Pulmonary artery endothelial cell (primary cell): ENCODE measurements around the gene LGALS4. TPM values are rescaled to one million over a fixed set of nuclear protein-coding genes. Genes with fewer than 3 reads are reported as not detected.
"Not testable (repeated sequence)": the region's sequence is repeated elsewhere in the genome, so short reads cannot be mapped to it uniquely, and the experiment has no call there.

Experiments used
- DNase-seq: peaks from one replicate; pipeline ENCODE4 v3.0.0-alpha.2; 2011; ENCODE audit warnings: low read depth, low spot score
- total RNA-seq: library from RNA; depleted of rRNA; stranded (reverse); fragments of >200 nt; gene quantifications from 2 replicates; pipeline ENCODE4 v1.2.3, GENCODE V29; 2014

The LGALS4 gene
- total RNA-seq, 1 donor from 2014 or later = not detected

GRCh38 chr19:38821230-38821825 lies 8.6 kb upstream of the LGALS4 start:
- not testable (repeated sequence) for DNase-seq

GRCh38 chr19:38819231-38819920 lies 6.6 kb upstream of the LGALS4 start:
- no peak for DNase-seq

- no peak for DNase-seq
Measured at GRCh38 chr19:38817081-38817480, 4.3 kb upstream of the LGALS4 start.

GRCh38 chr19:38816131-38816750 lies 3.5 kb upstream of the LGALS4 start:
- DNase-seq = no peak

GRCh38 chr19:38815059-38816001 lies 2.6 kb upstream of the LGALS4 start:
- DNase-seq = no peak

GRCh38 chr19:38813932-38814331 lies 1.2 kb upstream of the LGALS4 start:
- DNase-seq = not testable (repeated sequence)

DNA sequence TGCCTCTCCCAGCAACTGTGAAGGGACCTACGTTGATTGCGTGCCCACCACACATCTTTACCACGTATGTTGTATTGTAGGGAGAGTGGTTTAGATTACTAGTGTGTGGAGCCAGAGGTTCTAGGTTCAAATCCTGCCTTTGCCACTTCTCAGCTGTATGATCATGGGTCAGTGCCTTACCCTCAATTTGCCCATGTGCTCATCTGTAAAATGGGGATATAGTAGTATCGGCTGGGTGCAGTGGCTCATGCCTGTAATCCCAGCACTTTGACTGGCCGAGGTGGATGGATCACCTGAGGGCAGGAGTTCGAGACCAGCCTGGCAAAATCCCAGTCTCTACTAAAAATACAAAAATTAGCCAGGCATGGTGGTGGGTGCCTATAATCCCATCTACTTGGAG lies 578 bp upstream of the LGALS4 start:
- DNase-seq = no peak

DNA sequence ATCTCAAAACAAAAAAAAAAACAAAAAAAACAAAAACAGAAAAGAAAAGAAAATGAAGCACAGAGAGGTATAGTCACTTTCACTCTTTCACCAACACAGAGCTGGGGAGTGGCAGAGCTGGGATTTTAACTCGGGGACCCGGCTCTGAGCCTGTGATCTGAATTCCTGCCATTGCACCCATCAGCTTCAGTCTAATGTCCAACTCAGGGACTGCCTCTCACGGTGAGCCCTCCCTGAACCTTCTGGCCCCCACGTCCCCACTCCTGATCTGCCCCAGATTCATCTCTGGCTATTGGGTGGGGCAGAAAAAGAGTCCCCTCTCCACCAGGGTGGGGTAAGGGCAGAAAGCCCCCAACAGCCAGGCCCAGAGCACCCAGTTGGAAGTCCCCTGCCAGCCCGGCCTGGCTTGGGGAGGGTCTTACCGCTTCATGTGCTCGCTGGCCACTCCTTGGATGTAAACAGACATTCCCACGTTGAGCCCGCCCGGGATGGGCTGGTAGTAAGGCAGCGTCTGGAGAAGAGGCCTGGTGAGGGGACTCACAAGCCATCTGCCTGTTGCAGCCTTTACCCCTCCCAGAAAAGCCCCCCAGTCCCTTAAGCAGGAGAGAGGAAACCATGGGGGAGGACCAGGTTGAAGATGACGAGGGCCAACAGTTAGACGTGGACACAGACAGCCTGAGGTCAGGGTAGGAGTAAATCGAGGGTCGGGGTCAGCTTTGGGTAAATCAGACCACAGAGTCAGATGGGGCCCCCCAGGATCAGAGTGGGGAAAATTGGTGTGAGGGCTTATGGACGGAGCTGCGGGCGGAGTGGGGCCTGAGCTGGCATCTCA lies 520 bp downstream of the LGALS4 start:
- no peak for DNase-seq

GRCh38 chr19:38809592-38810252 lies 3.0 kb downstream of the LGALS4 start:
- DNase-seq = no peak

GRCh38 chr19:38808741-38809140 lies 4.0 kb downstream of the LGALS4 start:
- no peak for DNase-seq

GRCh38 chr19:38807374-38808098 lies 5.2 kb downstream of the LGALS4 start:
- DNase-seq = not testable (repeated sequence)

GRCh38 chr19:38806371-38806770 lies 6.4 kb downstream of the LGALS4 start:
- no peak for DNase-seq

- no peak for DNase-seq
Measured at GRCh38 chr19:38805180-38805579, 7.6 kb downstream of the LGALS4 start.

- DNase-seq = no peak
Measured at GRCh38 chr19:38803543-38803942, 9.2 kb downstream of the LGALS4 start.

GRCh38 chr19:38801359-38802095 lies 11.2 kb downstream of the LGALS4 start:
- DNase-seq = no peak

DNA sequence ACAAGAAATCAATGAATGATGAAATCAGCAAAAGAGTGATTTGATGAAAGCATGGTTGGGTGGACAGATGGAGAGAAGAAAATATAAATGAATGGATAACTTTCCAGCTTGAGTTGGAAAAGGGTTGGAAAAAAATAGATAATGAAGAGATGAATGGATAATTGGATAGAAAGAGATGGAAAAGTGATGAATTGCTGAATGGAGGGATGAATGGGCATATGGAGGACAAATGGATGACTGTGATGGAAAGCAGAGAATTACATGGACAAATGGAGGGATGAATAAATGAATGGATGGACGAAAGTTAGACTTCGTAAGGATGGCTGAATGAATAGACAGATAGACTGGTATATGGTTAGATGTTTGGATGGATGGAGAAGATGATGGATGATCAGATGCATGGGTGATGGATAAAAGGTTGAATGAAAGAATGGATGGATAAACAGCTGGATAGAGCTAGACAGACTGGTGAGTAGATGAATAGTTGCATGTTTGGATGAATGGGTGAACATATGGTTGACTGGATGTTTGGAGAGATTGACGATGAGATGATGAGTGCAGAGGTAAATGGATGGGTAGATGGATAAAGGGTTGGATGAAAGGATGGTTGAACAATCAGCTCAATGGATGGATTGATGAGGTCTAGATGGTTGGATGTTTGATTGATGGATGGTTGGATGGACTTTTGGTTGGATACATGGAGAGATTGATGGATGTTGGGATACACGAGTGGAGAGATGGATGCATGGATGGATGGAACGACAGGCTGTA lies 12.0 kb downstream of the LGALS4 start:
- DNase-seq = no peak

- DNase-seq = no peak
Measured at GRCh38 chr19:38799104-38799503, 13.6 kb downstream of the LGALS4 start.

DNA sequence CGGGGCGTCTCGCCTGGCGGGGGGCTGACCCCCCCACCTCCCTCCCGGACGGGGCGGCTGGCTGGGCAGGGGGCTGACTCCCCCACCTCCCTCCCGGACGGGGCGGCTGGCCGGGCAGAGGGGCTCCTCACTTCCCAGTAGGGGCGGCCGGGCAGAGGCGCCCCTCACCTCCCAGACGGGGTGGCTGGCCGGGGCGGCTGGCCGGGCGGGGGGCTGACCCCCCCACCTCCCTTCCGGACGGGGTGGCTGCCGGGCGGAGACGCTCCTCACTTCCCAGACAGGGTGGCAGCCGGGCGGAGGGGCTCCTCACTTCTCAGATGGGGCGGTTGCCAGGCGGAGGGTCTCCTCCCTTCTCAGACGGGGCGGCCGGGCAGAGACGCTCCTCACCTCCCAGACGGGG lies 15.0 kb downstream of the LGALS4 start:
- not testable (repeated sequence) for DNase-seq
